Inferior parietal cortex (tissue), 1 donor: ENCODE measurements around the gene RALGAPA1.

Experiments used
- DNase-seq: peaks from one replicate; pipeline ENCODE4 v3.0.0-alpha.2; 2016; ENCODE audit errors: extremely low spot score

RALGAPA1 gene

GRCh38 chr14:35539969-35540368 lies 269.1 kb downstream of the RALGAPA1 start:
- DNase-seq = no peak

GRCh38 chr14:35535483-35536112 lies 273.5 kb downstream of the RALGAPA1 start:
- no peak for DNase-seq

DNA sequence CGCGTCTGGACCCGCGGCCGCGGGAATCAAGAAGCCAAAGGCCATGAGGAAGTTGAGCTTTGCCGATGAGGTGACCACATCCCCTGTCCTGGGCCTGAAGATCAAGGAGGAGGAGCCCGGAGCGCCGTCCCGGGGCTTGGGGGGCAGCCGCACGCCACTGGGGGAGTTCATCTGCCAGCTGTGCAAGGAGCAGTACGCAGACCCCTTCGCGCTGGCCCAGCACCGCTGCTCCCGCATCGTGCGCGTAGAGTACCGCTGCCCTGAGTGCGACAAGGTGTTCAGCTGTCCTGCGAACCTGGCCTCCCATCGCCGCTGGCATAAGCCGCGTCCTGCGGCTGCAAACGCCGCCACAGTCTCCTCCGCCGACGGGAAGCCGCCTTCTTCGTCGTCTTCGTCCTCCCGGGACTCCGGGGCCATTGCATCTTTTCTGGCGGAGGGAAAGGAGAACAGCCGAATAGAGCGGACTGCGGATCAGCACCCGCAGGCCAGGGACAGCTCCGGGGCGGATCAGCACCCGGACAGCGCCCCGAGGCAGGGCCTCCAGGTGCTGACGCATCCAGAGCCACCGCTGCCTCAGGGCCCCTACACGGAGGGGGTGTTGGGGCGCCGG lies 274.1 kb downstream of the RALGAPA1 start:
- peak; percentile 44 for DNase-seq

GRCh38 chr14:35534208-35534872 lies 274.8 kb downstream of the RALGAPA1 start:
- no peak for DNase-seq

DNA sequence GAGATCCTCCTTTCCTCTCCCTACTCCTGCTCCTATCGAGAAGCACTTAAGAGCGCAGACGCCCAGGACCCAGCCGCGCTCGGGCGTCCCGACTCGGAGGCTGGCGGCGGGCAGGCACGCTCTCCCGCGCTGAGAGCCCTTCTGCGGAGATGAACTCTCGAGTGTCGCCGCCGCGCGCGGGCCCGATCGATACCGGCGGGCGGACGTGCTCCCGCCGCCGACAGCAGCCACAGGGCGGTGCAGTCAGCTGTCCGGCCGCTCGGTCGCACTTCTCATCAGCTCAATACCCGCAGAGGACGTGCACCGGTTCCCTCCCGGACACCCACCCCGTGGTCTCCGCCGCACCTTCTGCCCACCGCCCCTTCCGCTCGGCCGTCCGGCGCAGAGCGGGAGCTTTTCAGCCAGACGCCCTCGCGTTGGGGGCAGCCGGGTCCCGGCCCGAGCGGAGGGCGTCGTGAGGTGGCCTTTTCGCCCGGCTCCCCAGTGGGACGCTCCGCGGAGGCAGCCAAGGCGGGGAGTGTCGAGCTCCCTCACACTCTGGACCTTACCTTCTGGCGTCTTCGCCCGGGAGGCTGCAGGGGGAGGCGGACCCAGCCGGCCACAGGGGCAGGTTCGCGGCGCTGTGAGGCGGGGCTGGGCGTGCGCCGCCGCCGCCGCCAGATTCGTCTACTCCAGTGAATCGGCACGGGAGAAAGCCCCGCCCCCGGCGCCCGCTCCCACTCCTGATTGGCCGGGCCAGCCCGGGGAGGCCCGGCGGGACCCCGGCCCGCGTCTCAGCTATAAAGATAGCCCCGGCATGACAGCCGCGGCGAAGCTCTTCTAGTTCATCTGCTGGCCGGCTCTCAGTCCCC lies 275.5 kb downstream of the RALGAPA1 start, which contains the start of gene INSM2:
Gene INSM2 (plus strand): TSS at position 808 of the 851 bp plus-strand sequence. CDS start 89 bp downstream, outside the sequence.
- DNase-seq = peak; percentile 46

- peak; percentile 19 for DNase-seq
These were observed 276.2 kb downstream of the RALGAPA1 start for GRCh38 chr14:35532783-35533356.

- no peak for DNase-seq
These were observed 276.9 kb downstream of the RALGAPA1 start for GRCh38 chr14:35531960-35532747.

- DNase-seq = no peak
These were observed 282.1 kb downstream of the RALGAPA1 start for GRCh38 chr14:35526962-35527361.

DNA sequence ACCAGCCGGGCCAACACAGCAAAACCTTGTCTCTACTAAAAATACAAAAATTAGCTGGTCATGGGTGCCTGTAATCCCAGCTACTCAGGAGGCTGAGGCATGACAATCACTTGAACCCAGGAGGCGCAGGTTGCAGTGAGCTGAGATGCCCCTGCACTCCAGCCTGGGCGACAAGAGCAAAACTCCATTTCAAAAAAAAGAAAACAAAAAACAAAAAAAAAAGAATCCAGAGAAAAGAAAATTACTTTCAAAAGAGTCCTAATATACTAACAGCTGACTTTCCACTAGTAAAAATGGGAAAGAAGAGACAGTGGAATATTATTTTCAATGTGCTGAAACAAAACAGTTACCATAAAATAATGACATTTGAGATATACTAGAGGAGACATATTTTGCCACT lies 283.4 kb downstream of the RALGAPA1 start:
- no peak for DNase-seq

DNA sequence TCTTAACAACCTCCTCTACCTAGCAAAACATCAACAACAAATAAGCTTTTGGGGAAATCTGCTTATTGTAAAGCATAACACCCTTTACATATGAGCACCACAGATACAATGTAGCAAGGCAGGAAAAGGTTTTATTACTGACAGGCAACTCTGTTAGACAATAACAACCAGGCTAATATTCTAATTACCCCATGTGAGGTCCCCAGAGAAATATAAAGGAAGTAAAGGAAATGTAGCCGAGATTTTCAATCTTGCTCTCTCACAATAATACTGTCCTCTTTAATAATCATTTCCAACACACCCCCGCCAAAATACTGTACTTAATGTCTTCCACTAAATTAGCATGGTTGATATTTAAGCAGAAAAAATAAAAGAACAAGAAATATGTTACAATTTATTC lies 289.1 kb downstream of the RALGAPA1 start:
- no peak for DNase-seq

DNA sequence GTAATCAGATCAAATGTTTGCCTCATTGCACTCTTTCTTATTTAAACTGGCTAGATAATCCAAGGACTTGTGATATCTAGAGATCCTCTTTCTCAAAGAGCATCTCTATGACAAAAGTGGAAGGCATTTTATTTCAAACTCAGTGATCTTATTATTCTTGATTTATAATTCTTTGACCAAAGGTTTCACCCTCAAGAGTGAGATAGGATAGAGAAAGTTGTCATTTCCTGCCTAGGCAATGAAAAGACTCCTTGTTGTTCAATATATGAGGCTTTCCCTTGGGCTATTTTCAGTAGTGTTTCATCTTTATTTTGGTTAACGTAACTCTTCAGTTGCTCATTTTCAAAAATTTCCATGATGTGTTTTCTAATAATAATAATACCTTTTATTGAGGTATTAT lies 293.2 kb downstream of the RALGAPA1 start:
- no peak for DNase-seq

- DNase-seq = no peak
These were observed 296.3 kb downstream of the RALGAPA1 start for GRCh38 chr14:35512765-35513164.

GRCh38 chr14:35509846-35510245 lies 299.2 kb downstream of the RALGAPA1 start:
- no peak for DNase-seq

- no peak for DNase-seq
These were observed 302.2 kb downstream of the RALGAPA1 start for GRCh38 chr14:35506927-35507326.

- DNase-seq = no peak
These were observed 302.6 kb downstream of the RALGAPA1 start for GRCh38 chr14:35506461-35506860.

DNA sequence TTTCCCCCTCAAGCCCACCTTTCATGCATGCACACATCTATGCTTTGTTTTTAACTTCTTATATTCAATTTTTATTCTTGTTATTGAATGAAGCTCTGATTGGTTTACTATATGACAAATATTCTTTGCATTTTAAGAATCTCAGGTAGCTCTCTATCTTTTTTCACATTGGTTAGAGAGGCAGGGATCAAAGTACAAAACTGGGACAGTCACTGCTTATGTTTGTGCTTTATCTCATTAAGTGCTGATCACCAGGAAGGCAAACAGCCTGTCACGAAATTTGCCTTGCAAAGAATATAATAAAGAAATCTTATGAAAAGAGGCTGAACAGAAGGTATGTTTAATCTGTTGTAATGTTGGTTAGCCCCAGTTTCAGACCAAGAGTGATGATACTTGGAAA lies 304.8 kb downstream of the RALGAPA1 start:
- DNase-seq = no peak

- no peak for DNase-seq
These were observed 305.4 kb downstream of the RALGAPA1 start for GRCh38 chr14:35503646-35504045.

- no peak for DNase-seq
These were observed 309.9 kb downstream of the RALGAPA1 start for GRCh38 chr14:35499180-35499579.

- no peak for DNase-seq
These were observed 313.8 kb downstream of the RALGAPA1 start for GRCh38 chr14:35495278-35495677.

GRCh38 chr14:35492569-35493014 lies 316.5 kb downstream of the RALGAPA1 start:
- DNase-seq = no peak
